ENCODE results near the gene AGPAT3.

AGPAT3 gene

DNA sequence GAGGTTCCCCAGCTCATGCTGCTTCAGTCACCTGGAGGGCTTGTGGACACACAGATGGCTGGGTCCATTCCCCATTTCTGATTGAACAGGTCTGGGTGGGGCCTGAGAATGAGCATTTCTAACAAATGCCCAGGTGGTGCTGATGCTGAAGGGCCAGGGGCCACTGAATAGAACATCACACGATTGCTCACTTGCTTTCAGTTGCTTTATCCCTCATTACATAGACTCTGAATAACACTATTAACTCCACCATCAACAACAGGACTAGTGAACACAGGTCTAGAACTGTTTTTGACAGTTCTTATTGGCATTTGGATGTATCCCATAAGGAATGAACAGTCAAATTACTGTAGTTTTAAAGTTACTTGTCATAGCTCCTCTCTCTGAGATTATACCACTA is 159.2 kb downstream of the AGPAT3 start:
- DNase-seq (ENCODE audit: low read depth), result no peak

DNA sequence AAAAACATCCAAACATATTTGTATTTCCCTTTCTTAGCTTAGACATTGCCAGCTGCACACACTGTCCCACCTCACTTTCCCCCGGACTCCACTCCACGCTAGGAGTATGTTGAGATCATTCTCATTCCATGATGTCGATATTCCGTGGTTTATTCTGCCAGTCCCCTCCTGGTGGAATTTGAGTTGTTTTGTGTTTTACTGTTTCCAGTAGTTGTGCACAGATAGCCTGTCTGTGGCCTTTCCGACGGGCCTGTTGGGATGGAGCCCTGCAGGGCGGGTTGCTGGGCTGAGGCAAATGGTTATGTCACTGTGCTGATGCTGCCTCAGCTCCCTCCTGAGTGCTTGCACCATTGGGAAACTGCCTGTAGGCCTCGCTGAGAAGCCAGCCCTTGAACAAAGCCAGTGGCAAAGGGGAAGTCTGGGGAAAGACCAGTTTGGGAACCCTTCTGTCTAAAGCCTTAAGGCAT is 159.9 kb downstream of the AGPAT3 start:
- DNase-seq (ENCODE audit: low read depth), result no peak

- DNase-seq (ENCODE audit: low read depth), result no peak
Measured at GRCh38 chr21:44027607-44028286, 162.7 kb downstream of the AGPAT3 start.

- DNase-seq (ENCODE audit: low read depth), result no peak
Measured at GRCh38 chr21:44028287-44028659, 163.2 kb downstream of the AGPAT3 start.

DNA sequence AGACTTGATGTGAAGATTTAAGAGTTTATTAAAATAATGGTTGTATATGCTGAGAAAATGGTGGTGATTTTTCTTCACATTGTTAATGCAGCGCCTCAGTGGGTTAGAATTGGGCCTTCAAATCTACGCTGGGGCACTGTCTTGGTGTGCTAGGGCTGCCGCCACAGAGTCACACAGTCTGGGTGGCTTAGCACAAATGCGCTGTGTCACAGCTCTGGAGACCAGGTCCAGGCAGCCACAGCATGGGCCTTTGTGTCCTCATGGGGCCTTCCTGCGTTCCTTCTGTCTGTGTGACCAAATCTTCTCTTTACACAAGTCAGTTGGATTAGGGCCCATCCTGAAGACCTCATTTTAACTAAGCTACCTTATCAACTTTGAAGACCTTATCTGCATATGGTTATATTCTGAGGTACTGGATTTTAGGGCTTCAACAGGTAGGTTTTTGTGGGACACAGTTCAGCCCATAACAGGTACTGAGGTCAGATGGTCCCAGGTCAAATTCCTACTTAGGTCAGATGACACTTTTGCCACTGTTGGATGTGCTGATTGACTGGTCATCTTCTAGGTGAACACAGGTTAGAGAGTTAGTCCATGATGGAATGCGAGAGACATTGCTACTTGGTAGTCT is 164.6 kb downstream of the AGPAT3 start:
- no peak for DNase-seq (ENCODE audit: low read depth)

- no peak for DNase-seq (ENCODE audit: low read depth)
Measured at GRCh38 chr21:44035244-44035643, 170.2 kb downstream of the AGPAT3 start.

Data from activated T-helper 1 cell treated with Interleukin-2 at 50 U/mL for 16 hours (primary cell).